ENCODE data around the gene PCNX2. TPM values are rescaled to one million over a fixed set of nuclear protein-coding genes. Genes with fewer than 3 reads are reported as not detected.
"Not testable (repeated sequence)": the region's sequence is repeated elsewhere in the genome, so short reads cannot be mapped to it uniquely, and the experiment has no call there.

The PCNX2 gene
- total RNA-seq, 1 donor from 2014 or later = 29.5 TPM

- Mint-ChIP-seq H3K4me1 (no peaks in the 10 kb centered on the region), H3K27ac (no peak overlapping the region), H3K4me3 (no peak overlapping the region), H3K9me3 (no peaks in the 10 kb centered on the region), H3K36me3 (ENCODE audit: low read depth) (peaks cover 23% of the 10 kb centered on the region), H3K27me3 (no peaks in the 10 kb centered on the region)
- intact Hi-C loops (cut with micrococcal nuclease) = no loop called here
- DNase-seq = peak; percentile 28
Observed at GRCh38 chr1:233215135-233215760, 80.3 kb downstream of the PCNX2 start.

- peaks cover 21% of the 10 kb centered on the region for H3K36me3 Mint-ChIP-seq (ENCODE audit: low read depth)
- H3K9me3 Mint-ChIP-seq = no peaks in the 10 kb centered on the region
- no peak overlapping the region for H3K27ac Mint-ChIP-seq
- intact Hi-C loops (cut with micrococcal nuclease) = no loop called here
- no peaks in the 10 kb centered on the region for H3K4me1 Mint-ChIP-seq
- no peaks in the 10 kb centered on the region for H3K27me3 Mint-ChIP-seq
- H3K4me3 Mint-ChIP-seq = no peak overlapping the region
- DNase-seq = peak; percentile 40
Observed at GRCh38 chr1:233211595-233211994, 83.9 kb downstream of the PCNX2 start.

- intact Hi-C loops (cut with micrococcal nuclease) = no loop called here
- Mint-ChIP-seq H3K27ac (no peak overlapping the region), H3K36me3 (ENCODE audit: low read depth) (peaks cover 25% of the 10 kb centered on the region), H3K4me1 (no peaks in the 10 kb centered on the region), H3K27me3 (no peaks in the 10 kb centered on the region), H3K9me3 (no peaks in the 10 kb centered on the region), H3K4me3 (no peak overlapping the region)
- peak; percentile 37 for DNase-seq
Observed at GRCh38 chr1:233211106-233211505, 84.4 kb downstream of the PCNX2 start.

DNA sequence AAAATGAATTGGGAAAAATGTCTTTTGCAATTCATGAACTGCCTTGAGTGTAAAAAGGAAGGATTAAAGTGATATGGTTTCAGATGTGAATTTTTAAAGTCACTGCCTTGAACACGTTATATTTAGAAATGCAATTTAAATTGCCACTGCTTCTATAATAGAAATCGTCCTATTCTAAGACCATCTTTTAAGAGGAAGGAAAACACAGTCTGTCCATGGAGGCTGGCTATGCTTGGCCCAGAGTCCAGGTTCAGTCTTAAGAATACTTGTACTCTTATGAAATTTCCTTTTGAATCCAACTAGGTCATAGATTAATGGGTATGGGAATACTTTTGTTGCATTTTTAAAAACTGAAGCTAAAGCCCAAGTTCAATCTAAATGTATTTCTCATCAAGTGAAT, 86.0 kb downstream of the PCNX2 start:
- H3K27ac Mint-ChIP-seq = no peak overlapping the region
- H3K4me1 Mint-ChIP-seq = no peaks in the 10 kb centered on the region
- intact Hi-C loops (cut with micrococcal nuclease) = no loop called here
- H3K36me3 Mint-ChIP-seq (ENCODE audit: low read depth) = peaks cover 30% of the 10 kb centered on the region
- DNase-seq = no peak
- no peak overlapping the region for H3K4me3 Mint-ChIP-seq
- H3K9me3 Mint-ChIP-seq = no peaks in the 10 kb centered on the region
- H3K27me3 Mint-ChIP-seq = no peaks in the 10 kb centered on the region

GRCh38 chr1:233208687-233209086, 86.8 kb downstream of the PCNX2 start:
- no peak overlapping the region for H3K27ac Mint-ChIP-seq
- H3K4me1 Mint-ChIP-seq = no peaks in the 10 kb centered on the region
- H3K36me3 Mint-ChIP-seq (ENCODE audit: low read depth) = peaks cover 32% of the 10 kb centered on the region
- intact Hi-C loops (cut with micrococcal nuclease) = no loop called here
- H3K27me3 Mint-ChIP-seq = no peaks in the 10 kb centered on the region
- no peak for DNase-seq
- H3K9me3 Mint-ChIP-seq = no peaks in the 10 kb centered on the region
- no peak overlapping the region for H3K4me3 Mint-ChIP-seq

DNA sequence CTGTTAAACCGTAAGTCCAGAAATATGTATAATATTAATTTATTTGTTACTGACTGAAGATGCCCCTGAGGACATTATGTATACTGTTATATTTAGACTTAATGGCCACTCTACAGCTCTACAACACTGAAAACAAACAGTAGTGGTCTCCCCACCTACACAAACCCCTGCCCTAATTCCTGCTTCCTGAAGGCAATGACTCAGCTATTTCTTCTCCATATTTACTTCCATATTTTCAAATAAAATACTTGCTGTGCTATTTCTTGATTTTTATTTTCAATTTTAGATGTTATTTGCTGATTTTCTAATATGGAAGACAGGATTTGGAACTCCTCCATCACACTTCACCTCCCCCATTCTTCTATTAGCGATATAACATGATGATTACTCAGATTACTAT, 97.6 kb downstream of the PCNX2 start:
- Mint-ChIP-seq H3K27me3 (no peaks in the 10 kb centered on the region), H3K9me3 (peaks cover 17% of the 10 kb centered on the region), H3K36me3 (ENCODE audit: low read depth) (peaks cover 66% of the 10 kb centered on the region), H3K4me3 (no peak overlapping the region), H3K27ac (no peak overlapping the region), H3K4me1 (peaks cover 2% of the 10 kb centered on the region)
- DNase-seq = no peak
- intact Hi-C loops (cut with micrococcal nuclease) = no loop called here

GRCh38 chr1:233193741-233194140, 101.8 kb downstream of the PCNX2 start:
- Mint-ChIP-seq H3K36me3 (ENCODE audit: low read depth) (peaks cover 59% of the 10 kb centered on the region), H3K9me3 (peaks cover 17% of the 10 kb centered on the region), H3K27me3 (no peaks in the 10 kb centered on the region), H3K4me3 (no peak overlapping the region), H3K27ac (no peak overlapping the region), H3K4me1 (peaks cover 8% of the 10 kb centered on the region)
- intact Hi-C loops (cut with micrococcal nuclease) = no loop called here
- no peak for DNase-seq

DNA sequence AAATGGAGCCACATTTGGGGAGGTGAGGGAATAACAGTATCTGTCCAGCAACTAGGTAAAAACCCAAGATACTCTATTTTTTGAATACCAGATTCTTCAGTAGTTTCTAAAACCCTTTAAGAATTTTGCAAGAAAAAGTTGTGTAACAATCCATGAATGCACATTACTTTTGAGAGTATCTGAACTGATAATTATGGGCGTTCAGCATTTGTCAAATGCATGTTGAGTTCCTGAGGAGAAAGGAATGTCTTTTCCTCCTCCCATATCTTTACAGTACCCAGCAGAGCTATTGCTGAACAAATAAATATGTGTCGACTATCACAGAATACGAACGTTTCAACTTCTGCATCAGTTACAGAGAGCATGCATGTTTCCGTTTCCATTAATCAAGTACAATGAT, 104.5 kb downstream of the PCNX2 start:
- no peak overlapping the region for H3K4me3 Mint-ChIP-seq

GRCh38 chr1:233189526-233189925, 106.0 kb downstream of the PCNX2 start:
- Mint-ChIP-seq H3K36me3 (ENCODE audit: low read depth) (peaks cover 36% of the 10 kb centered on the region), H3K27me3 (no peaks in the 10 kb centered on the region), H3K4me3 (no peak overlapping the region), H3K9me3 (peaks cover 8% of the 10 kb centered on the region), H3K27ac (no peak overlapping the region), H3K4me1 (peaks cover 5% of the 10 kb centered on the region)
- no peak for DNase-seq
- intact Hi-C loops (cut with micrococcal nuclease) = no loop called here

More for the DNA sequence above, 104.5 kb downstream of the PCNX2 start:
- intact Hi-C loops (cut with micrococcal nuclease) = no loop called here
- Mint-ChIP-seq H3K36me3 (ENCODE audit: low read depth) (peaks cover 42% of the 10 kb centered on the region), H3K9me3 (peaks cover 8% of the 10 kb centered on the region), H3K27ac (no peak overlapping the region), H3K27me3 (no peaks in the 10 kb centered on the region), H3K4me1 (peaks cover 5% of the 10 kb centered on the region)
- DNase-seq = no peak

DNA sequence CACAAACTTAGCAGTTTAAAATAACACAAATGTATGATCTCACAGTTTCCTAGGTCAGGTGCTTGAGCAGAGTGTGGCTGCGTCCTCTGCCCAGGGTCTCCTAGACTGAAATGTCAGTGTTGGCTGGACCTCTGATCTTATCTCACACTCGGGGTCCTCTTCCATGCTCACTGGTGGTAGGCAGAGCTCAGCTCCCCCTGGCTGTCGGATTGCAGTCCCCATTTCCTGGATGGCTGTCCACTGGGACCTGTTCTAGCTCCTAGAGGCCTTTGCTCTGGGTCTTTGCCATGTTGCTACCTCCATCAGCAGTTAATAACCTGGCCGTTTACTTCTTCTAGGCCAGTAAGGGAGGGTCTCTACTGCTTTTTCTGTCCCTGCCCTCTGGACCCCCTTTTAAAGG, 107.5 kb downstream of the PCNX2 start:
- H3K27me3 Mint-ChIP-seq = no peaks in the 10 kb centered on the region
- peaks cover 31% of the 10 kb centered on the region for H3K36me3 Mint-ChIP-seq (ENCODE audit: low read depth)
- peaks cover 8% of the 10 kb centered on the region for H3K4me1 Mint-ChIP-seq
- no peak for DNase-seq
- no peak overlapping the region for H3K4me3 Mint-ChIP-seq
- intact Hi-C loops (cut with micrococcal nuclease) = no loop called here
- no peak overlapping the region for H3K27ac Mint-ChIP-seq
- no peaks in the 10 kb centered on the region for H3K9me3 Mint-ChIP-seq

- peaks cover 5% of the 10 kb centered on the region for H3K9me3 Mint-ChIP-seq
- DNase-seq = no peak
- H3K27me3 Mint-ChIP-seq = no peaks in the 10 kb centered on the region
- H3K36me3 Mint-ChIP-seq (ENCODE audit: low read depth) = peaks cover 53% of the 10 kb centered on the region
- intact Hi-C loops (cut with micrococcal nuclease) = no loop called here
- H3K27ac Mint-ChIP-seq = no peak overlapping the region
- no peak overlapping the region for H3K4me3 Mint-ChIP-seq
- H3K4me1 Mint-ChIP-seq = peaks cover 9% of the 10 kb centered on the region
Observed at GRCh38 chr1:233183226-233184020, 112.1 kb downstream of the PCNX2 start.

DNA sequence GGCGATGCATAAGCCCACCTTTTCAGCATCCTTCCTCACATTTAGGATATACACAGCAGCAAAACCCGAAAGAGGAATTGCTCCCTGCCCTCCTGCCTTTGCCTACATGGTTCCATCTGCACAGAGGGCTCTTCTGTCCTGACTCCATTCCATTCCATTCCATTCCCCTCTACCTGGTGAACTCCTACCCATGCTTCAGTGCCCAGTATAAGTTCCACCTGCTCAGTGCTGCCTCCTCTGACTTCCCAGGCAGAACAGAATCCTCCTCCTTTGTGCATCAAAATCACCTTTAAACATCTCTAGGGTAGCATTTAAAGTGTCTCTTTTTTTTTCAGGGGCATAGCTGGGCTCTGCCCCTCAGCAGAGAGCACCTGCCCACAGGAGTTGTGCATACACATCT, 112.9 kb downstream of the PCNX2 start:
- H3K27ac Mint-ChIP-seq = no peak overlapping the region
- peaks cover 59% of the 10 kb centered on the region for H3K36me3 Mint-ChIP-seq (ENCODE audit: low read depth)
- H3K4me3 Mint-ChIP-seq = no peak overlapping the region
- no peak for DNase-seq
- no peaks in the 10 kb centered on the region for H3K27me3 Mint-ChIP-seq
- peaks cover 9% of the 10 kb centered on the region for H3K4me1 Mint-ChIP-seq
- peaks cover 8% of the 10 kb centered on the region for H3K9me3 Mint-ChIP-seq
- intact Hi-C loops (cut with micrococcal nuclease) = no loop called here

GRCh38 chr1:233180641-233181364, 114.7 kb downstream of the PCNX2 start:
- Mint-ChIP-seq H3K27me3 (no peaks in the 10 kb centered on the region), H3K4me1 (peaks cover 9% of the 10 kb centered on the region), H3K9me3 (peaks cover 13% of the 10 kb centered on the region), H3K27ac (peak overlapping the region; percentile 22), H3K36me3 (ENCODE audit: low read depth) (peaks cover 71% of the 10 kb centered on the region), H3K4me3 (no peak overlapping the region)
- no peak for DNase-seq
- intact Hi-C loops (cut with micrococcal nuclease) = no loop called here

GRCh38 chr1:233179638-233180037, 115.9 kb downstream of the PCNX2 start:
- H3K27me3 Mint-ChIP-seq; DNase-seq; H3K27ac Mint-ChIP-seq; intact Hi-C loops (cut with micrococcal nuclease); H3K4me3 Mint-ChIP-seq; H3K4me1 Mint-ChIP-seq: not testable (repeated sequence)
- peaks cover 13% of the 10 kb centered on the region for H3K9me3 Mint-ChIP-seq
- H3K36me3 Mint-ChIP-seq (ENCODE audit: low read depth) = peaks cover 75% of the 10 kb centered on the region

All from activated CD4-positive, alpha-beta T cell treated with anti-CD3 and anti-CD28 coated beads, Interleukin-2, amount 10 ng/mL, durations not matched to agents 24 days and 14 days (primary cell).